ENCODE results near the gene ERC2.

ERC2 gene

DNA sequence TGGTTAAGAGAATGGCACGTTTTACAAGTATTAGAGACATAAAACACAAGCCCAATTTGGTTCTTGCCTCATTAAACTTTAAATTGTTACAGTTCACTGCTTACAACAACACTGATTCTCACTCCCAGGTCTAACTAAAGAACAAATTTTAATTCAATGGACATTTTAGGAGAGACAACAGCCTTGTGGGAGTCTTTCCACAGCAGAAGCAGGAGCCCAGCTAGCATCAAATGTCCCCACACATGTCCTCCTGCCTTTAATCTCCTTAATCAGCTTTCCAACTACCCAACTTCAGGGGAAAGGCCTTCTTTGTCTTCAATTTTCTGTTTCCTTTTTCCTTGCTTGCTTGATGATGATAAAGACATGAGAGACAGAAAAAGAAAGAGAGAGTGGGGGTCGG is 693.4 kb downstream of the ERC2 start:
- no peak for DNase-seq

DNA sequence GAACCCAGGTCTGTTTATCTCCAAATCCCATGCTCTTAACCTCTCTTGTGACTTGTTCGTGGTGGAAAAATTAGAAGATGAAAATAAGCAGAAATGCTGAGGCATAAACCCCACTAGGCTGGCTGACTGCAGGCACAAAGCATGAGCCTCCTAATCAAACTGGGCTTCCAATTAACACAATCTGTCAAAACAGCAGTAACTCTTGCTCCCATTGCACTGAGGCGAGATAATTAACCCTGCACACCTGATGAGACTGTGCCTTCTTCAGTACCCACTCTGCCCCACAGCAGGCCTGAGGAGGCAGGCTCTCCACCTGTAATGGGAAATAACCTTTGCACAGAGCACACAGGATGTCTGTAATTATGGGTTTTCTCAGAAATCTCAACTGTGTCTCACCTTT is 696.8 kb downstream of the ERC2 start:
- no peak for DNase-seq

GRCh38 chr3:55770077-55770476 is 698.2 kb downstream of the ERC2 start:
- no peak for DNase-seq

DNA sequence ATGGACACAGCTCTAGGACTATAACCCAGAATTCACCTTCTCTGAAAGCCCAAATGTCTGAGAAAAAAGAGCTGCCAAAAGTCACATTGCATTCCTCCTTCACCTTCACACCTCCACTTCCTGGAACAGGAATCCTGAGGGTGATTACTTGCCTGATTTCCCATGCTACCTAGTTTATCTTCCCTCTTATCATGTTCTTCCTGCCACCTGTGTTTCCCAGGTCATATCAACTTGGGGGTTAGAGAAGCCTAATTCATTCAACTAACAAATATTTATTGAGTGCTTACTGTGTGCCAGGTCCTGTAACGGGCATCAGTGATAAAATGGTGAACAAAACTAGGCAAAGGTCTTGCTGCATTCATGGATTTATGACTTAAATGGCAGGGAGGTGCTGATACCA is 701.5 kb downstream of the ERC2 start:
- DNase-seq = no peak

DNA sequence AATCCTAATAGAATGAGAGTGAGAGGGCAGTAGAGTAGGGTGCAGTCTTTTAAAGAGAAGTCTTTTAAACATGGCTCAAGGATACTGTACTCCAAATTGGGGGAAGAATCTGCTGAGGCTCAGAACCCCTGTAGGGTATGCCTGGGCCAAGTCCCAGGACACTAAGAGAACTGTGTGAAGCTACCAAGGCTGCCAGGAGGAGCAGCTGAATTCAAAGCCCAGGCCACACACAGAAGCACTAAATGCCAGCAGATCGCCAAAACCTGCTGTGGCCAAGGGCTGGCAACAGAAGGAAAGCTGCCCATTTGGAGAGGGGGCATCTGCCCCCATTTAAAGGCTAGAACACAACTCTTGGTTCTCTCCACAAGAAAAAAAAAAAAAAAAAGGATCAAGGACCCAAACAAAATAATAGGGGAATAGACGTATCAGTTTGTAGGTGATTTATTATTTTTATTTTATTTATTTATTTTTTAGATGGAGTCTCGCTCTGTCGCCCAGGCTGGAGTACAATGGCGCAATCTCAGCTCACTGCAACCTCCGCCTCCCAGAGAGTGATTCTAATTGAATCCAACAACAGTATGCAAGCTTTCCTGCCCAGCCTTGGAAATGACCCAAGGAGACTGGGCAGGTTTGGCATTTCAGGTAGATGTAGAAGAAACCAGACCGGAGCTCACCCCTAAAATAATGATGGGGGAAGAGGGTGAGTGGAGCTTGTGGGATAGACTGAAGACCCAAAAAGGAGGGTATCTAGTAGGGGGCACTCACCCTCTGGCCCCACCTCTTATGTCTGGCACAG is 702.2 kb downstream of the ERC2 start:
- no peak for DNase-seq

- no peak for DNase-seq
These were observed 702.9 kb downstream of the ERC2 start for GRCh38 chr3:55765398-55765797.

- DNase-seq = no peak
These were observed 711.3 kb downstream of the ERC2 start for GRCh38 chr3:55756976-55757375.

DNA sequence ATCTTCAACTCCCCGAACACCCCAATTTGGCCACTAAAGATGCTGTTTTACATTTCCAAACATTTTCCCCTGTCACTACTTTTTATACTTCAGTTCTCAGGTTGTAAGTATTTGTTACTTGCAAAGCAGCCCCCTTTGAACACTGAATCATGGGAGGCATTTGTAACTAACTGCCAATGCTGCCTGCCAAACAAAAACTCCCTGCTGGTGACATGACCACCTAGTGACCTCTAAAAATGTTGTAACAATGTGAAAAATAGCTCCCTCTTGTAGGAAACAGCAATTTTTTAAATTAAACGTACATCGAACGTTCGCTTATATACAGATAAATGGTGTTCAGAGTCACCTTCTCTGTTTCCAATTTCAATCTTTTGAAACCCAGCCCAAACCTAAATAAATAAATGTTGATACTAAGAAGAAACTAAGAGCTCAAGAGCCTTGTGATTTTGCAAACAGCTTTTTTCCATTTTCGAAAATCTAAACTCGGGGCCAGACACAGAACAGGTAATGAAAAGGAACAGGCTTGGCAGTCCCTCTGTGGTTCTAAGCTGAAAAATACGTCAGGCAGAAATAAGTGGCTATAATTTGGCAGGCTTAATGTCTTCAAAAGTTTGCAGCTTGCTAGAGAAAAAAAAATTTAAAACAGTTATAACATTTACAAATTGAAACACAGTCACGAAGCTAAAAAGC is 712.6 kb downstream of the ERC2 start:
- no peak for DNase-seq

DNA sequence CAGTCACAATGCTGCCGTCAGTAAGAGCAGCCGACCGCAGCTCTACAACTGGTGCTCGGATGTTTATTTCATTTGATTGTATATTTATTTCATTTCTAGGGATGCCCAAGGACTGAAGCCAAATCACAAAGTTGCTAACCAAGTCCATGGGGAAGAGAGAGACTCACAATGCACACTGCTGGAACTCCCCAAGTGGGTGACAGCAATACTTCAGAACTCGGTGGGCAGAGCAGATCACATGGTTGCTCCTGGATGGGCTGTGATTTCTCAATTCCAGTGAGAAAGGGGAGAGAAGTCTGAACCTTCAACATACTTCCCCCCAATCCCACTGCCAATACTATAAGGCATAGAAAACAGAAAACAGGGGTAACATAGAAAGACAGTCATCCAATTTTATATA is 715.4 kb downstream of the ERC2 start:
- DNase-seq = no peak

- no peak for DNase-seq
These were observed 716.5 kb downstream of the ERC2 start for GRCh38 chr3:55751730-55752129.

DNA sequence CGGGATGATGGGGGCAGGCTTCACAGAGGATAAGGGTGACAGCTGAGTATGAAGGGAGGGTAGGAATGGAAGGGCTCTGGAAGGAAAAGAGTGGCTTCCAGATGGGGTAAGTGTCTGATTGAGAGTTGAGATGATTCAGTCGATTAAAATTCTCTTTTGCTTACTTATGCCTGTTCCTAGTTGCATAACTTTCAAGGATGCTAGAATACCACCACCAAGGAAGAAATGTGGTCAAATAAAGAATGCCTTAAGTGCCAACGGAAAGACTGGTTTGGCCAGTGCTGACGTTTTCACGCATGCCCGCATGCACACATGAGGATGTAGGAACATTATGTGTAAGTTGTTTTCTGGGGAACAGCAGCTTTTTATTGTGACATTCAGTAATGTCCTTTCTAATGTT is 717.7 kb downstream of the ERC2 start:
- peak; percentile 58 for DNase-seq

DNA sequence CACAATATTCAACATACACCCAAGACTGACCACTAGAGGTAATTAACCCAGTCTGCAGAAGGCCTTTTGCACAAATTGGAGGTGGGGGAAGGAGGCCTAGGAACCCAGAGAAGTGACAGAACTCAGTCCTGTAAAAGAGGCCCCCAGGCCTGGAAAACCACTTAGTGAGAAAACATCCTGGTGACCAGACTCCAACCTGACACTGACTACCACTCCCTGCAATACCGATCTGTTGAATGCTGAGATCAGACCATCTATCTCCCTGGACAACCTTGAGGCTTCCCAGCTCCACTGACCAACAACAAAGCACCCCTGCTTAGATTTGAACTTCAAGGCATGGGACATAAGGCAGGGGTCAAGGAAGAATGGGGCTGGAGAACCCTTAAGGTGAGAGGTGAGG is 719.2 kb downstream of the ERC2 start:
- DNase-seq = no peak

- DNase-seq = no peak
These were observed 721.4 kb downstream of the ERC2 start for GRCh38 chr3:55746808-55747413.

DNA sequence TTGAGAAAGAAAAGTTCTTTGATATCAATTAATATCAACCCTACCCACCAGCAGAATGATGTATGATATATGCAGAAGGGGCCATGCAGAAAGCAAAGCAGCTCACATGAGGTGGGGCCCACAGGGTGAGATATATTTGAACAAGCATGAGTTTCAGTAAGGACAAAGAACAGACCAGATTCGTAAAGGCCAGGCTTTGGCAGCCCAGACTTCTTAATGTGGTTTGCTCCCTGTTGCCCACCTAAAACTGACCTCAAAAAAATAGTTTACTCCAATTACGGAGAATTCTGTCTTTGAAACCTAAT is 725.5 kb downstream of the ERC2 start:
- no peak for DNase-seq

GRCh38 chr3:55742022-55742831 is 726.0 kb downstream of the ERC2 start:
- DNase-seq = no peak

GRCh38 chr3:55737186-55737585 is 731.1 kb downstream of the ERC2 start:
- no peak for DNase-seq

- DNase-seq = no peak
These were observed 732.3 kb downstream of the ERC2 start for GRCh38 chr3:55735976-55736375.

GRCh38 chr3:55731741-55732140 is 736.5 kb downstream of the ERC2 start:
- DNase-seq = no peak

GRCh38 chr3:55729546-55729945 is 738.7 kb downstream of the ERC2 start:
- no peak for DNase-seq

DNA sequence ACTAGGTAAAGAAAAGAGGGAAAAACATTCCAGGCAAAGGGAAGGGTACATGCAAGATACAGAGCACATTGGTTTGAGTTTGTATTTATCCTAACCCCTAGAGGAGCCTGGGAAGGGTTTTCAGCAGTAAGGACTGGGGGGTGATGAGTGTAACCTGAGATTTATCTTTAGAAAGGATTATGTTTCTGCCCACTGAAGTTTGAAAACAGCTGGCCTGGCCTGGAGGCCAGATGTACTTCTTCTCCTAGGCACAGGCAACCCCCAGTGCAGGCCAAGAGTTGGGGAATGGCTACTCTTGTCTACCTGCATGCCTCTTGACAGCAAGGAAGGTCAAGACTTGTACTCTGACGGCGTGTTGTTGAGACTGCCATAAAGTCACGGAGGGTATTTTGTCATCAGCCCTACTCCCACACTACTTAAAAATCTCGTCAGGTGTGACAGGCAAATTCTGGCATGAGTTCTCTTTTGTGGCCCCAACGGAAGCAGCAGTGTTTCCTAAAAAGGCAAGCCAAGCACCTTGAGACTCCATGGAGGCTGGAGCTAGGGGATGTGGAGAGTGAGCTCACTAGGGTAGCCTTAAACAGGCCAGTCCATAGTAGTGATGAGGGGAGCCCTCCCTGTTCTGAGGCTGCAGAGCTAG is 739.7 kb downstream of the ERC2 start:
- peak; percentile 33 for DNase-seq

- DNase-seq = no peak
These were observed 741.8 kb downstream of the ERC2 start for GRCh38 chr3:55726501-55726775.

DNA sequence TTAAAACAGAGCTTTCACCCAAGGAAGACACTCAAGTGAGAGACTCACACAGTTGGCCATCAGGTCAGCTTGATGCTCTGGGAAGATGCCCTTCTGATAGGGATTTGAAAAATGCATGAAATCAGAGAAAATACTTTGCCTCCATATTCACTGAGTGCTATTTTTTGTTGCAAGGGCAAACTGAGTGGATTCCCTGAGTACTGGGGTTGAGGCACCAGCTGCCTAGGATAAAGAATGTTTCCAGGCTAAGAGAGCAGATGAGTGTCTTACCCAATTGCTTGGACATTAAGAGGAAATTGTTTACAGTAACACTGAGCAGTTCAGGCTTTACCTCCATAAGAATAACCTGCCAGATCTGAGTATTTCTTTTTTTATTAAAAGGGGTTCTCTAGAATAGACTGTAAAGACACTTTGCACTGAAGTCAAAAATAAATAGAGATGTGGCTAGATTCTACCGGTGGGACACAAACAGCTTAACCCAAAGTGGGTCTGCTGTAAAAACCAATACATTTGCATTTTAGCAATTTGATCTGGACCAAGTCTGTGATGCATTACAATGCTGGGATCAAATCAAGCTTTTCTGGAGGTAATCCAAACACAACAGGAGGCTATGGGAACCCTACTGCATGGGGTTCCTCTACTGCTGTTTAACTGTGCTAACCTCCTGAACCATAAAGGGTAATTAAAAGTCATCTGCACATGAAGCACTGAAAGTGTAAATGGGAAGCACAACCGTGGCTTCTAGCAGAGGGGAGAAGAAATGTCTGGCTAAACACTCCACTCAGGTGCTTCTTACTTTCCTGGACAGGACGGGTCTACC is 742.4 kb downstream of the ERC2 start:
- peak; percentile 31 for DNase-seq

All from DMS79 treated with DMSO at 0.1 percent for 48 hours (cell line).